HFF-Myc (cell line): ENCODE measurements around the gene TAOK1.

Experiments used
- DNase-seq: peaks from one replicate; pipeline ENCODE4 v3.0.0-alpha.2; 2011; ENCODE audit warnings: low read depth; ENCODE audit errors: extremely low read depth
- H3K4me3 ChIP-seq: replicated peaks from 2 replicates; pipeline ENCODE4 v1.5.1; 2011; ENCODE audit warnings: low read depth, mild to moderate bottlenecking, control low read depth, low read length
- CTCF ChIP-seq: IDR thresholded peaks from 2 replicates; pipeline ENCODE4 v1.5.1; 2012; ENCODE audit warnings: mild to moderate bottlenecking, low read depth, low read length, control low read depth; ENCODE audit errors: missing control alignments

The TAOK1 gene

GRCh38 chr17:29595107-29595942 lies 205.2 kb downstream of the TAOK1 start:
- no peak overlapping the region for H3K4me3 ChIP-seq
- TF ChIP-seq CTCF, result no peak
- no peak for DNase-seq

GRCh38 chr17:29595943-29596774 lies 206.0 kb downstream of the TAOK1 start:
- no peak overlapping the region for H3K4me3 ChIP-seq
- no peak for DNase-seq
- TF ChIP-seq CTCF, result no peak

- no peak for TF ChIP-seq CTCF
- no peak for DNase-seq
- H3K4me3 ChIP-seq, result no peak overlapping the region
These were observed 206.6 kb downstream of the TAOK1 start for GRCh38 chr17:29596811-29597210.

- no peak for TF ChIP-seq CTCF
- H3K4me3 ChIP-seq, result no peak overlapping the region
- DNase-seq, result no peak
These were observed 207.4 kb downstream of the TAOK1 start for GRCh38 chr17:29597361-29598172.
